Neural progenitor cell (in vitro differentiated cells): Measurements from ENCODE around the gene COL26A1.

Experiments used
- CTCF ChIP-seq: fragments of 200-600 bp; sonication (generic); IDR thresholded peaks from 2 replicates; pipeline ENCODE4 v1.5.1; 2017; ENCODE audit warnings: antibody characterized with exemption, mild to moderate bottlenecking
- EZH2 ChIP-seq: fragments of 200-600 bp; sonication (generic); IDR thresholded peaks from 2 replicates; pipeline ENCODE4 v1.6.1; 2017; ENCODE audit warnings: antibody characterized with exemption, mild to moderate bottlenecking, moderate library complexity
- EZH2phosphoT487 ChIP-seq: fragments of 200-600 bp; sonication (generic); IDR thresholded peaks from 2 replicates; pipeline ENCODE4 v1.6.1; 2017; ENCODE audit warnings: antibody characterized with exemption

DNA sequence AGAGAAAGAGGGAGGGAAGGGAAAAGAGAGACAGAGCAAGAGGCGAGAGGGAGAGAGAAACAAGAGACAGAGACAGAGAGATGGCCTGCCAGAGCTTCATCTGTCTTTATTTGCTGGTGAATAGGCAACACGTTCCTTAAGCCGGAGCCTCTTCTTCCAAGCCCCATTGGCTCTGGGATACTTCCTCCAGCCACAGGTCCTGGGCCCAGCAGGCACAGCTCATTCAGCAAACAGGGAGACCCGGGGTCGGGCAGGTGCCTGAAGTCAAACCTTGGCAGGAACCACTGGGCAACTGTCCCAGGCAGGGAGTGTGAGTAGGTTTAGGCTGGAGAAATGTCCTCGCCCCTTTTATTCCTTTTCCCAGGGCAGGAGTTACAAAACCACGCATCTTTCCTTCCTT is 198.2 kb downstream of the COL26A1 start:
- no peak for TF ChIP-seq EZH2
- TF ChIP-seq CTCF, result no peak
- TF ChIP-seq EZH2phosphoT487, result no peak
